Ovary (tissue), 9 donors: ENCODE measurements around the gene TMEFF2. TPM values are rescaled to one million over a fixed set of nuclear protein-coding genes. Genes with fewer than 3 reads are reported as not detected.

ENCODE experiments used
- DNase-seq, 5 donors: peaks; one replicate each; pipeline ENCODE4 v3.0.0-alpha.2; 2019 to 2020
- H3K27ac ChIP-seq, 2 donors: fragments of 200-600 bp; one replicate each; pipeline versions ENCODE4 v1.5.1 to v1.8.0; 2019 to 2022
- H3K27me3 ChIP-seq: fragments of 200-600 bp; one replicate; pipeline ENCODE4 v1.8.0; 2022
- H3K36me3 ChIP-seq: fragments of 200-600 bp; sonication (generic); one replicate; pipeline ENCODE4 v1.5.1; 2019
- H3K4me1 ChIP-seq: one replicate; pipeline ENCODE4 v1.8.1; 2013; ENCODE audit warnings: mild to moderate bottlenecking, moderate library complexity; ENCODE audit not compliant: insufficient read depth
- H3K4me3 ChIP-seq: fragments of 200-600 bp; sonication (generic); one replicate; pipeline ENCODE4 v1.5.1; 2017
- H3K9me3 ChIP-seq, 2 donors: fragments of 200-600 bp in 1 of 2; sonication (generic) in 1 of 2; one replicate each; pipeline versions ENCODE4 v1.5.1 to v1.8.1; 2013 to 2019; ENCODE audit warnings: mild to moderate bottlenecking in 1 of 2, moderate library complexity in 1 of 2
- CTCF ChIP-seq, 3 donors: fragments of 450-650 bp in 2 of 3; fragments of 200-600 bp in 1 of 3; IDR thresholded peaks; one replicate each; pipeline versions ENCODE4 v1.5.1 to v1.8.0; 2016 to 2022; ENCODE audit warnings: antibody characterized with exemption in 3 of 3, mild to moderate bottlenecking in 1 of 3
- EP300 ChIP-seq: sonication (generic); formaldehyde crosslinking; IDR thresholded peaks from one replicate; pipeline ENCODE4 v1.6.1; 2017; ENCODE audit warnings: antibody characterized with exemption
- POLR2A ChIP-seq: fragments of 450-650 bp; IDR thresholded peaks from one replicate; pipeline ENCODE4 v1.6.1; 2017; ENCODE audit warnings: antibody characterized with exemption, mild to moderate bottlenecking, moderate library complexity
- WGBS, 3 donors: extraction: QIAGEN DNeasy Blood & Tissue Kit in 1 of 3; methylation state at CpG; one replicate each; pipeline versions ENCODE4 v1.1.5 to v1.1.7; 2013 to 2017; 5-methylcytosine and 5-hydroxymethylcytosine counted together
- intact Hi-C, 4 donors: fragments of 100-400 bp; cut with DNase I; formaldehyde crosslinking; loops; one replicate each; pipeline versions ENCODE4 v1.11.0 to v1.15.1; 2022 to 2023
- polyA plus RNA-seq, 2 donors: library from polyadenylated mRNA; stranded (reverse); fragments of 200-250 nt in 1 of 2; fragments of 350-450 nt in 1 of 2; fragmentation: Illumina TruSeq in 1 of 2; extraction: RNeasy Lipid Tissue Mini Kit (QIAGEN cat#74804) in 1 of 2; gene quantifications; one replicate each; pipeline ENCODE4 v1.2.3, GENCODE V29; 2013 to 2014
- total RNA-seq, 7 donors: library from RNA; depleted of rRNA in 2 of 7; stranded (reverse); fragments of >200 nt in 2 of 7; fragmentation: NEBNext Ultra II Directional in 3 of 7; extraction: Animal tissue kit (Norgen Biotek cat#: 25700) in 3 of 7; gene quantifications; one replicate each; pipeline versions ENCODE4 v1.1.0 to v1.2.4, GENCODE V29; 2016 to 2023
- donor health status: DM: no; HTN: no; CAD: no; lungs with moderate emphysema.
- donor health status: DM: no; HTN: no; CAD: no.
- donor health status: Bipolar disorder and iron deficiency.
- donor health status: DM: yes; HTN: yes; CAD: no.
- donor health status: DM: no; HTN: no; CAD: no.
- donor health status: DM: yes; HTN: yes; CAD: no.

The TMEFF2 gene
- total and polyA plus RNA-seq, 9 donors: 0.05 to 0.34 (median 0.08) TPM; not detected in 5

GRCh38 chr2:192011196-192011595, 183.5 kb downstream of the TMEFF2 start:
- DNase-seq: no peak
- WGBS, 3 donors: 11 to 33% (median 21%) methylated on average over 1 of the region's 1 CpG
- Histone ChIP-seq H3K27ac (no peak overlapping the region), H3K27me3 (no peaks in the 10 kb centered on the region), H3K4me3 (no peak overlapping the region), H3K9me3 (no peaks in the 10 kb centered on the region), H3K4me1 (no peaks in the 10 kb centered on the region), H3K36me3 (no peaks in the 10 kb centered on the region)
- TF ChIP-seq POLR2A (no peak), EP300 (no peak), CTCF (IDR thresholded peaks at IDR 0.05) (no peak)
- intact Hi-C loops: no loop called here

DNA sequence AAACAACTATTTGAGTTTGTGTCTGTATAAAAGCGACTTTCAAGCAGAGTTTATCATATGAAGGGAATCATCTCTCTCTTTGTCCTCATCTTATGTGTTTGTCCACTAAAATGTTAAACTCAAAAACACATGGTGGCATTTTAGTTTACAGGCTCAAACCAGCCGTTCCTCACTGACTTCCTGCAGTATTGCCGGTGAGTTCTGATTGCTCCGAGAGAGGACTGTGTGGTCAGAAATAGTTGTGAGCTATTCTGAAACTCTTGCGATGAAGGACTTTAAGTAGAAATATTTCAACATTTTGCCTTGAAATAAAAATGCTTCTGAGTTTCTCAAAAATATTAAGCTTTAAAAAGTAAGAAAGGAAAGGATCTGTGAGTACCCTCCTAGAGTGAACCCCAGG, 184.7 kb downstream of the TMEFF2 start:
- Histone ChIP-seq H3K9me3 (no peaks in the 10 kb centered on the region), H3K27ac (no peak overlapping the region), H3K4me3 (no peak overlapping the region), H3K36me3 (no peaks in the 10 kb centered on the region), H3K4me1 (no peaks in the 10 kb centered on the region), H3K27me3 (no peaks in the 10 kb centered on the region)
- 6 to 29% (median 8%) methylated on average over 5 of the region's 5 CpGs for WGBS, 3 donors
- intact Hi-C loops: no loop called here
- TF ChIP-seq CTCF (IDR thresholded peaks at IDR 0.05): no peak
- TF ChIP-seq POLR2A: no peak
- TF ChIP-seq EP300: no peak
- no peak for DNase-seq

DNA sequence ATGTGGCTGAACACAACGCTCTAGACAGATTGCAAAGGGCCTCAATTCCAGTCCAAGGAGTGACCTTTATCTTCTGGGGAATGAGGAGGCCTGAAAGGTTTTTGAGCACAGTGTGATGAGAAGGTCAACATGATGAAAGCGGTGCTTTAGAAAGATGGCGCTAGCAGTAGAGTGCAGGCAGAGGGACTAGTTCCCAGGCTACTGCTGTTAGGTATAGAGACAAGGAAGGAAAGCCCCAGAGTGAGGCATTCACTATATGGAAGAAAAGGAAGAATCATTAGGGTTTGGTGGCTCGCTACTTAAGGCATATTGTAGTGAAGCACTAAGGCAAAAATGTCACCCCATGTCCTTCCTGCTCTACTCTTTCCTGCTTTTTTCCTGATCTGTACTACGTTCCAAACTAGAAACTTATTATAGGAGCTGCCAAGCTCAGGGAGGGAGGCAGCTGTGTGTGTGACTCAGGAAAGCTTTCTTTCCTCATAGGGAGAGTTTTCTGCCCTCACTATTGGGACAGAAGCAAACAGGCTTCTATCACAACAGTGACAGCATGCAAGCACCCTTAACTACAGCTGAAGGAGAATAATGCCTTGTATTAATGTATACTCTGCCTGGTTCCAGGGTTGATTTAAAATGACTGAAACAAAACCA, 187.0 kb downstream of the TMEFF2 start:
- H3K27ac ChIP-seq: no peak overlapping the region
- TF ChIP-seq POLR2A: no peak
- no peak for TF ChIP-seq CTCF (IDR thresholded peaks at IDR 0.05)
- TF ChIP-seq EP300: no peak
- no peak overlapping the region for H3K4me3 ChIP-seq
- H3K27me3 ChIP-seq: no peaks in the 10 kb centered on the region
- WGBS, 3 donors: 80 to 81% (median 80%) methylated on average over 5 of the region's 5 CpGs
- H3K36me3 ChIP-seq: no peaks in the 10 kb centered on the region
- no peaks in the 10 kb centered on the region for H3K9me3 ChIP-seq
- intact Hi-C loops: no loop called here
- no peak for DNase-seq
- no peaks in the 10 kb centered on the region for H3K4me1 ChIP-seq

DNA sequence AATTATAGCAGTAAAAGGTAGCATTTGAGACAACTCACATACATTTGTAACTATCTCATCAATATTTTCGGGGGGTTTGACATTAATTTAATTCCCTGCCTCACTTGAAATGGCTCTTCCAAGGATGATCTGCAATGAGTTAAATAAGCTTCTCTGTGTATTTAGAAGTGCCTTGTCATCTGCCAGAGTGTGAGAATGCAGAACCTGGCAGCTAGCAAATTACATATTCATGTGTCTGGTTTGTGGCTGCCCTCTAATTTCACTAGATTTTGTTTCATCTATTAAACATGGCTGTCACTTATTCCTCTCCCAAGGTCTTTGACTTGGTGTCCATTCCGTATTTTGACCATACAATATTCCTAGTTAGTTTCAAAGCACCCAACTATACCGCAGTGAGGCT, 189.5 kb downstream of the TMEFF2 start:
- Histone ChIP-seq H3K9me3 (no peaks in the 10 kb centered on the region), H3K4me1 (no peaks in the 10 kb centered on the region), H3K36me3 (no peaks in the 10 kb centered on the region), H3K27ac (no peak overlapping the region), H3K4me3 (no peak overlapping the region), H3K27me3 (no peaks in the 10 kb centered on the region)
- TF ChIP-seq EP300: no peak
- TF ChIP-seq CTCF (IDR thresholded peaks at IDR 0.05): no peak
- no peak for TF ChIP-seq POLR2A
- intact Hi-C loops: no loop called here
- WGBS, 3 donors: 93 to 98% (median 96%) methylated on average over 3 of the region's 3 CpGs
- no peak for DNase-seq
